GM12865 (cell line): ENCODE measurements around the gene CEACAM8.

Source experiments
- DNase-seq: peaks from one replicate; pipeline ENCODE4 v3.0.0; 2010; ENCODE audit warnings: low read depth
- H3K4me3 ChIP-seq: 2 replicates; pipeline ENCODE4 v1.5.1; 2011; ENCODE audit warnings: mild to moderate bottlenecking, low read depth, low read length, control low read depth
- CTCF ChIP-seq: IDR thresholded peaks from 2 replicates; pipeline ENCODE4 v1.5.1; 2011; ENCODE audit warnings: low read length, control low read depth, low read depth, inconsistent platforms; ENCODE audit not compliant: insufficient read depth; ENCODE audit errors: missing control alignments

The CEACAM8 gene

DNA sequence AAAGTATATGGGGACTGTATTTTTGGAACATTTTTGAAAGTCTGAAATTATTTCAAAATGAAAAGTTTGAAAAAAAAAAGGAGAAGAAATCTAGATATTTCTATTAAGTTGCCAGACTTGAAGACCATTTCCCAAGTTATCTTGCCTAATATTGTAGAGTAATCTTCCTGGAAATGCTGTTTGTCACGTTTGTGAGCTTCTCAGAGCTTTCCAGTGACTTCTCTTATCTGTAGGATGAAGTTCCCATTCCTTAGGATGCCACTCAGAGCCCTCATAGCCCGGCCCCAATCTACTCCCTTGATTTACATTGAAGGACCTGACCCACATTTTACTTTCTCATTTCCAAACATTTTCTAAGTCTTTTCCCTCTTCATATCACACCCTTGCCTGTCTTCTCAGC, 23.6 kb downstream of the CEACAM8 start:
- H3K4me3 ChIP-seq: no peak overlapping the region
- TF ChIP-seq CTCF: no peak
- DNase-seq: no peak

DNA sequence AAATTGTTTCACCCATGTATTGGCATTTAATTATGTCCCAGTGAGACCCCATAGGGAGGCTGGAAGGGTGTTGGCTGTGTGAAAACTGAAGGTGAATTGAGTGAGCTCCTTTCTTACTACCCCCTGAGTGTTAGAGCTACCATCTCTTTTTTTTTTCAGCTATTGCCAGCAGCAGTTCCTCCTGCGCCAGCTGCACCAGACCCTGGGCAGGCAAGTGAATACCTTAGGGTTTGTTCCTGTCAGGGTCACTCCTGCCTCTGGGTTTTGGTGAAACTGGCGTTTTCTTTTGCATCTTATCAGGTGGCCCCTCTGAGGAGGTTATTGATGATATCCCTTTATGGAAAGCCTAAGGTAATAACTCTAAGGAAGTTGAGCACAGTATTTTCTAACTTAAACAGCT, 25.5 kb downstream of the CEACAM8 start:
- no peak for TF ChIP-seq CTCF
- no peak for DNase-seq
- H3K4me3 ChIP-seq: no peak overlapping the region

- H3K4me3 ChIP-seq: no peak overlapping the region
- no peak for DNase-seq
- no peak for TF ChIP-seq CTCF
Measured at GRCh38 chr19:42568006-42568405, 26.7 kb downstream of the CEACAM8 start.

- DNase-seq: no peak
- no peak overlapping the region for H3K4me3 ChIP-seq
- no peak for TF ChIP-seq CTCF
Measured at GRCh38 chr19:42567567-42567966, 27.2 kb downstream of the CEACAM8 start.

GRCh38 chr19:42563352-42564210, 31.1 kb downstream of the CEACAM8 start:
- peak; percentile 39 for DNase-seq
- H3K4me3 ChIP-seq: no peak overlapping the region
- peak; percentile 64 for TF ChIP-seq CTCF

- DNase-seq: no peak
- no peak for TF ChIP-seq CTCF
- no peak overlapping the region for H3K4me3 ChIP-seq
Measured at GRCh38 chr19:42561512-42561911, 33.2 kb downstream of the CEACAM8 start.

GRCh38 chr19:42560731-42561130, 34.0 kb downstream of the CEACAM8 start:
- TF ChIP-seq CTCF: no peak

More at GRCh38 chr19:42560731-42561130, 34.0 kb downstream of the CEACAM8 start:
- H3K4me3 ChIP-seq: no peak overlapping the region
- DNase-seq: no peak
